ENCODE measurements around the gene C8A.

DNA sequence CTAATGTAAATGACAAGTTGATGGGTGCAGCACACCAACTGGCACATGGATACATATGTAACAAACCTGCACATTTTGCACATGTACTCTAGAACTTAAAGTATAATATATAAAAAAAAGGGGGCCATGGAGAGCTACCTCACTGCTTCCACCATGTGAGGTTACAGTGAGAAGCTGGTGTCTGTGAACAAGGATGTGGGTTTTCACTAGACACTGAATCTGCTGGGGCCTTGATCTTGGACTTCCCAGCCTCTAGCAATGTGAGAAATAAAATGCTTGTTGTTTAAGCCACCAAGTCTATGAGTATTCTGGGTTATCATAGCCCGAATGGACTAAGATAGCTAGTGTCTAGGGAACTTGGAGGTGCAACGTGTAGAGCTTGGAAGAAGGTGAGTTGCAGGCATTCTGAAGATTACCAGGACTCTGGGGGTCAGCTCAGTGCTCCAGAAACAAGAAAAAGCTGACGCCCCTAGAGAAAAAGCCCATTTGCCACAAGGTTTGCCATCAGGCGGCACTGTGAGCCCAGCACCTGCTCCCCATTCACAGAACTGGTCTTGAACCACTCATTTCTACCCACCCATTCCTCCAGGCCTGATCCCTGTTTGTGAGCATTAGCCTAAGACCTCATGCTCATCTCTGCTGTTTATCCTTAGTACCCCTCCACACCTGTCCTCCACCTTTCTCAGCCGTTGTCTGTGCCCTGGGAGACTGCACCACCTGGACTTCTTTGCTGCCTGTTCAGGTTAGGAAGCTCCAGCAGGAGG, 20.3 kb upstream of the C8A start:
- TF ChIP-seq POLR2A (IDR thresholded peaks at IDR 0.05) (no peak), POLR2AphosphoS5 (IDR thresholded peaks at IDR 0.05; ENCODE audit: insufficient read depth in 1 of 2, low read depth in 1 of 2) (no peak)
- TF ChIP-seq, protein P1, sequence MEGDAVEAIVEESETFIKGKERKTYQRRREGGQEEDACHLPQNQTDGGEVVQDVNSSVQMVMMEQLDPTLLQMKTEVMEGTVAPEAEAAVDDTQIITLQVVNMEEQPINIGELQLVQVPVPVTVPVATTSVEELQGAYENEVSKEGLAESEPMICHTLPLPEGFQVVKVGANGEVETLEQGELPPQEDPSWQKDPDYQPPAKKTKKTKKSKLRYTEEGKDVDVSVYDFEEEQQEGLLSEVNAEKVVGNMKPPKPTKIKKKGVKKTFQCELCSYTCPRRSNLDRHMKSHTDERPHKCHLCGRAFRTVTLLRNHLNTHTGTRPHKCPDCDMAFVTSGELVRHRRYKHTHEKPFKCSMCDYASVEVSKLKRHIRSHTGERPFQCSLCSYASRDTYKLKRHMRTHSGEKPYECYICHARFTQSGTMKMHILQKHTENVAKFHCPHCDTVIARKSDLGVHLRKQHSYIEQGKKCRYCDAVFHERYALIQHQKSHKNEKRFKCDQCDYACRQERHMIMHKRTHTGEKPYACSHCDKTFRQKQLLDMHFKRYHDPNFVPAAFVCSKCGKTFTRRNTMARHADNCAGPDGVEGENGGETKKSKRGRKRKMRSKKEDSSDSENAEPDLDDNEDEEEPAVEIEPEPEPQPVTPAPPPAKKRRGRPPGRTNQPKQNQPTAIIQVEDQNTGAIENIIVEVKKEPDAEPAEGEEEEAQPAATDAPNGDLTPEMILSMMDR (IDR thresholded peaks at IDR 0.05) = no peak
